Measurements from ENCODE around the gene PDE2A.
A peak's percentile ranks its signal among the peaks of the same experiment; 100 is the strongest.

PDE2A gene

DNA sequence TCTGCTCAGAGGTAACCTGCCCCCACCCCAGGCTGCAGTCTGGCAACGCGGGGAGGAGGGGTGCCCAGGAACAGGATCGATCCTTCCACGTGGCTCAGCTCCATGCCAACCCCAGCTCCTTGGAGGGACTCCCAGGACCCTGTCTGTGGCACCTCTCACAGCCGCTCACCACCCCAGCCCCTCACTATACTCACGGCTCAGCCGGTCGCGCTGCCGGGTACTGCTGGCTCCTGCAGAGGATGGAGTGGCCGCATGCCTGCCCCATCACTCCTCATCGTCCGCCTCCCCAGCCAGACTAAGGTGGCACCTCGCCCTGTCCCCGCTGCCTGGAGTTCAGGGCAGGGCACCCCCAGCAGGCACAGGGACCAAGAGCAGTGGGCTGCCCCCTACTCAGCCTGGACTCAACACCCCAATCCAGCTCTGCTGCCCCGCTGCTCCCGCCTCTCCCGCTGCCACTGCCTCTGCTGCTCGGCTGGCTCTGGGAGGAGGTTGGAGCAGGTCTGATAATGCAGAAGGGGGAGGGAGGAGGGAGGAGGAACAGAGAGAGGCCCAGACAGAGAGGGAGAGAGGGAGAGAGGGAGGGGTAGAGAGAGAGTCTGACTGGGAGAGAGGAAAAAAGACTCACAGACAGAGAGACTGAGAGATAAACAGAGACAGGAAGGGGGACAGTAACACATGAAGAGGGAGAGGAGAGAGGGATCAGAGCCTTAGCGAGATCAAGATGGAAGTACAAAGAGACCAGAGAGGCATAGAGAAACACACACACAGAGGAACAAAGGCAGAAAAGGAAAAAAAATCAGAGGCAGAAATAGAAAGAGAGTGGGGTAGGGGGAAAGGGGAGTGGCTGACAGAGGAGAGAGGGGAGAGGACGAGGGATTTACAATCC lies at the start of gene PDE2A:
TSS of gene PDE2A (minus strand) at position 480 of the 886 bp plus-strand sequence. CDS start at position 265, 215 bp downstream.
- peak; percentile 41 for DNase-seq

DNA sequence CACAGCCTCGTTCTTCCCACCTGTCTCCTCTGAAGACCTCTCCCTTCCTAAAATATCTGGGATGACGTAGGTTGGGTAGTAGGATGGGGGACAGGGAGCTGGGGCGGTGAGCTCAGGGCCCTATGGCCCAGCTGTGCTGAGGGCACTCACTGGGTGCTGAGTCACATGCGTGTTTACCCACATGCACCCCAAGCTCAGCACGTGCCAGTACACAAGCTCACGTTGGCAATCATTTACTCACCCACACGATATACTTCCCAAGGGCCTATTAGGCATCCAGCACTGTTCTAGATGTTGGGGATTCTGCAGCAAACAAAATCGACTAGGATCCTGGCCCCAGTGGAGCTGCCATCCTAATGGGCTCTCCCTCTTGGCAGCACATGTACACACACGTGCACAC lies 49.3 kb upstream of the PDE2A start:
- no peak for DNase-seq

DNA sequence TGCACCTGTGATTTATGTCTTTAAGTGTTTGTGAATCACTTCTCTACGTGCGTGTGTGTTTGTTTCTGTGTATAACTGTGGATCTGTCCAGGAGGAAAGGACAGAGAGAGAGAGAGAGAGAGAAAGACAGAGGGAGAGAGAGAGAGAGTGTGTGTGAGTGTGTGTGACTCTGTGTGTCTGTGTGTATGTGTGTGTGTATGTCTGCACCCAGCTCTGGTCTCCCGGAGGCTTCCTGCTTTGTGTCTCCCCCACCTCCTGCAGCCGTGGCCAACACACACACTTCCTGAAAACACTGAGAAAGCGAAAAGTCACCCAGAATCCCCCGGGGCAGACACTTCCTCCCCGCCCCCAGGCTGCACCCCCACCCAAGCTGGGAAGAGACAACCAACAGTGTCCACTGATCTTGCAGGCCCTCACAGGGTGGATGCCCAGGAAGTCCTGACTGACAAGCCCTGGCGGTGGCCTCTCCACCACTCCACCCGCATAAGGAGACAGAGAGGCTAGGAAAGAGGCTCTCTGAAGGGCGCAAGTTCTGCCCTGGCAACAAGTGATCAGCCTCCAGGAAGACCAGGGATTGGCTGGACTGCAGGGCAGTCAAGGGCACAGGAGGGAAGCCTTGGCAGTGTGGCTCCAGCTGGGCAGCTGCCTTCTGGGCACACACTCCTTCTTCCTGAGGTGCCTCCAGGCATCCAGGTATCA lies 48.0 kb upstream of the PDE2A start:
- DNase-seq: no peak

DNA sequence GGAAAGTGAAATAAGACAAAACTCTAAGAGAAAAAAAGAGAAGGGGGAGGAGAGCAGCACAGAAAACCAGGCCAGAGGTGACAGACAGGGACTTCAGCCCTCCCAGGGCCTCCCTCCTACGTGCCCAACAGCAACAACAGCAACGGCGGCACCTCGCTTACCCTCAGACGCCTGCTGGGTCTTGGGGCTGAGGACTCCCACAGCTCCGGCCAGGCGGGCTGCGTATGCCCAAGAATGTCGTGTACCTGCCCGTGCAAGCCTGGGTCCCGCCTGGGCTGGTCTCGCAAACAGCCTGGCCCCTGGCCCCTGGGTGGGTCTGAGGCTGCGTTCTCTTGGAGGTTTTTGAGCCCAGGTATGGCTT lies 47.4 kb upstream of the PDE2A start:
- DNase-seq: no peak

DNA sequence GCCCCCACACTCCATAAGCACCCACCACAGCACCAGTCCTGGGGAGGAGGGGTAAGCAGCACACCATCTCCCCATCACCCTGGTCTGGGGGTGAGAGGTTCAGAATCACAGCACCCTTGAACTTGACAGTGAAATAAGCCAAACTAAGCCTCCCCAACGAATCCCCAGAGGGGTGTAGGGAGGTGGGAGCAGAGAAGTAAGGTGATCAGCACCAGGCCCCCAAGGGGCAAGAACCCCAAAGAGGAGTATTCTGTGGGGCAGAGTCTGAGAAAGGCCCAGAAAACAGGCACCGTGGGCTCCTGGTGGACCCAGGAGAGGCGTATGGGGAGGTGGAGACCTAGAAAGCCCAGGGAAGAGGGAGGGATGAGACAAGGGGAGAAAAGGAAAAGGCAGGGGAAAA lies 47.1 kb upstream of the PDE2A start:
- no peak for DNase-seq

DNA sequence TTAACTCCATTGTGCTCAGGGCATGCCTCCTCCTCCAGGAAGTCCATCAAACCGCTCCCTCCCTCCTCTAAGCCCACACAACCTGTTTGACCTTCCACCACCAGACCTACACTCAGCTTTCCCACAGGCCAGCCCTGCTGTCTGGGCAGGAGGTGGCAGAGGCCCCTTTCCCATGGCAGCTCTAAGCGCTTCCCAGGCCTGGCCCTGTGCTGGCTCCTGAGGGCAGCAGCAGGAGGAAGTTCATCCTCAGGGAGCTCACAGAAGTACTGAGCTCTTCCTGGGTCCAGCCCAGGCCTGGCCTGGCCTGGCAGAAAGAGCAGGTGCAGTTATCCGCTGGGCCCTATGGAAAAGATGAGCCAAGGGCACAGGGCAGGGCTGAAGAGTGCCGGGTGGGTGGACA lies 46.6 kb upstream of the PDE2A start:
- no peak for DNase-seq

DNA sequence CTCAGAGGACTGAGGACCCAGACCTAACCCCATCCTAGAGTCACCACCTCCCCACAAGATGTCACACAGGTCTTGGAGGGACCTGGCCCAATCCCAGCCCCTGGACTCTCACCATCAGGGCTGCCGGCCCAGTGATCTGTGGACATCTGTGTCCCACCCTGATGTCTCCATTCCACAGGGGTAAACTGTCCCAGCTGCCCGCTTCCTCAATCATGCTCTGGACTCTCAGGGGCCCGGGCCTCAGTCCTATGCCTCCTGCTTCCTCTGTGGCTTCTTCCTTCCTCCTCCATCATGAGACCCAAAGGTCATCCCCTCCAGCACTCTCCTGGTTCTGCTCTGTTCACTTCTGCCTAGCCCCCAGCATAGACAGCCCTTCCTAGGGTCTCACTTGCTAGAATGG lies 45.8 kb upstream of the PDE2A start:
- no peak for DNase-seq

DNA sequence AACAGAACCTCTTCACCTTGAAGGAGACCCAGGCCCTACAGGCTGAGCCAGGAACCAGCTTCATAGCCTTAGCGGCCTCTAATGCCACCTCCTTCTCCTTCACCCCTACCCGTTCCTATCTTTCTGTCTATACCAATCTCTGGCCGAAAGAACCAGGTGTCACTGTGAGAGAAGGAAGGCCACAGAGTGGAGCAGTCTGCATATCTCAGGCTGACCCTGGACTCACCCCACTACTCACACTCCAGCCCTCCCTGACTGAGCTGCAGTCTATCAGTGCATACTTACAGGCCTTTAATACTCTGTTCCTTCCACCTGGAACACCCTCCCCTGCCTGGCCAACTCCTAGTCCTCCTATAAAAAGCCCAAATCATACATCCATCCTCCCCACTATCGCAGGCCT lies 45.3 kb upstream of the PDE2A start:
- no peak for DNase-seq

DNA sequence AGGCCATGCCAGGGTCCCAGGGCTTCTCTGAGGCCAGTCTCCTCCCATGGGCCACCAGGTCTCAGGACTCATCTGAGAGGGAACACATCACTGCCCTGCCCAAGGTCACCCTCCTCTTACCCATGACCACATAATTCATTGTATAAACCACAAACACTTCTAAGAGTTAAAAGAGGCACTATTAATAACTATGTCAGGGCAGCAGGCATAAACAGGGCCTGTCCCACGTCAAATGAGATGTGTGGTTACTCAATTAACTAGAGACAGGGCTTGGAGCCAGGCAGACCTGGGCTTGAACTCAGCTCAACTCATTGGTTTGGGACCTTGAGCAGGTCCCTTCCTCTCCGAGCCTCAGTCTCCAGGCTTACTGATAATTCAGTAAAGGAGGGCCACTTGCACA lies 44.9 kb upstream of the PDE2A start:
- no peak for DNase-seq

DNA sequence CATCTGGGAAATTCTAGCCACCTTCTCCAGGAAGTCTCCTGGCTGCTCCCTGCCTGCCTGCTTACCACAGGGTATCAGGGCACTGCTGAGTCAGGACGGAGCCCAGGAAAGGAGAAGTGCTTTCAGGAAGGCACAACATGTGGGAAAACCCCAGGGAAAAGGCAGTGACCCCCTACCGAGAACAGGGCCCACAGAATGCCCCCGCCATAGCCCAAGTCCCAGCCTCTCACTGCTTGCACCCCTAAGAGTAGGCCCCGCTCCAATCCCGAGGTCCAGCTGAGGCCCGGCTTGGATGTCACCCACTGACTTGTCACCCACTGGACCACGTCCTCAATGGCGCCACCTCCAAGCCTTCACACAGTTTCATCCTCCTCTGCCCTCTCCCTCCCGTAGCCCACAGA lies 43.9 kb upstream of the PDE2A start:
- DNase-seq: no peak

DNA sequence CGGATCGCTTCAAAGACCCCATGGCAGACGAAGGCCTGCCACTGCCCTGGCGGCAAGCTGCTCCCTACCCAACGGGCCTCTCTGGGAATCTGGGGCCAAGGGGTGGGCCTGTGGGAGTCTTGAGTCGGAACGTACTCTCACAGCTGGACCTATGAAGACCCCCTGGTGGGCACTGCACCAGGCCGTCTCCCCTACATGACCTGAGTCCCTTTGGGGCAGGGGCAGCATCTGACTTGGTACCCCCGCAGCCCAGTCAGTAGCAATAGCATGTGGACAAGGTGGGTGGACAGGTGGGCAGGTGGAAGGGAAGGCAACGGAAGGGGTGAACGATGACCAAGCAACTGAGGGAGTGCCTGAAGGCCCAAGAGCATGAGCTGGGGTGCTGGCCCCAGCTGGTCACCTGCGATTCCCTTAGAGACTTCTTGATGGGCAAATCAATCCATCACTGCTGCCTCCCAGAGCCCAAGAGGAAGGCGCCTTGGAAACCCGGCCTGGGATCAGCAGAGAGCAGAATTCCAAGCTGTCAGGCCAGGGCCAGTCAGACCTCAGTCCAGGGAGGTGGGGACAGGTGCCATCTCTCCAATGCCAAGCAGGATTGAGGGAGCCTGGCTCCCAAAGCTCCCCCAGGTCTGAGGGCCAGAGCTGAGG lies 42.7 kb upstream of the PDE2A start:
- no peak for DNase-seq

DNA sequence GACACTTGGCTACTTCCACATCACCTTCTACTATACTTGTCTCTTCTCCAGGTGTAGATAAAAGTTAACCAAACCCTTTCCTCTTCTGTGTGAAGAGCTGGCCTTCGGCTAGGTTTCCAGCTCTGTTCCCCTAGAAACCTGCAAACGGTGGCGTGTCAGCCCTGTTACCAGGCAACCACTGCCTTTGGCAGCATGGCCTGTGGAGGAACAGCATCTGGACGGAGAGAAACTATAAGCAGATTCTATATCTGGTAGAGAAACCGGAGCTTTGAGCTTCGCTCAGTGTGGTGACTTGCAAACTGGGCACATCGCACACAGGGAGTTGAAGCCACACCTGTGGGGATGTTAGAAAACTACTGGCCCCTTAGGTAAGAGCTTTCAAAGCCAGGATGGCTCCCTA lies 42.1 kb upstream of the PDE2A start:
- no peak for DNase-seq

DNA sequence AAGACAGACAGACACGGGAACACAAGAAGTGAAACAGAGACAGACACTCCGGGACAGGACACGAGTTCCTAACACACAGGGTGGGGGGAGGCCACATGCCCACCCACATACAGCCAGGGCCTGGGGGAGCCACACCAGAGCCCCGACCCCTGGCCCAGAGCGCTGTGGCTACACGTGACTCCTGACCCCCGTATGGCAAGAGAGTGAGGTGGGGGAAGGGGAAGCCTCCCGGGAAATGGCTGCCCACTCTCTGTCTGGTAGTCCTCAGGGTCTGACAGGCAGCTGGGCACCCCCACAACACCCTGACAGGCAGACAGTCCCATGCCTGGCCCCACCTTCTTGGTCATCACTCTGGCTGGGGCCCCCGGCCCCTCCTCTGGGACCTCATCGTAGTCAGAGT lies 38.6 kb upstream of the PDE2A start:
- no peak for DNase-seq

DNA sequence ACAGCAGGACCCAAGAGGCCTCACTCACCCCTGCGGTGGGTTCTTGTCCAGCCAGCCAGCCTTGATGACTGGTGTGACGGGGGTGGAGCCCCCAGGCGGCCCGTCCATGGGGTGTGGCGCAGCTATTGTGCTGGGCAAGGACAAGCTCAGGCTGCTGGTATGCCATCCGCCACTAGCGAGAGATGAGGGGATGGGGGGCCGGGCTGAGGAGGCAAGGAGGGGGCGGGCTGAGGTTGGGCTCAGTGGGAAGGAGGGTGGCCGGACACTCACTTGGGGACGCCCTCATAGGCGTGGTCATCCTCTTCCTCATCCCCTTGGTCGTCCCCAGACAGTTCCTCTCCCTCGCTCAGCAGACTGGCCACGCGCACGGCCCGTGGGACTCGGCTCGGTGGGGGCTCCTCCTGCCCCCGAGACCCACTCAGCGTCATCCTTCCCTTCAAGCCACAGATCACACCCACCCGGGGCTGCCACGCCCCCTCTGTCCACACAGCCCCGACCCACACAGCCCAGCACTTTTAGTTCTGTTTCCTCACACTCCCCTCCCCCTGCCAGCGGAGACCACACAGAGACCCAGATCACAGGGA lies 38.0 kb upstream of the PDE2A start:
- no peak for DNase-seq

DNA sequence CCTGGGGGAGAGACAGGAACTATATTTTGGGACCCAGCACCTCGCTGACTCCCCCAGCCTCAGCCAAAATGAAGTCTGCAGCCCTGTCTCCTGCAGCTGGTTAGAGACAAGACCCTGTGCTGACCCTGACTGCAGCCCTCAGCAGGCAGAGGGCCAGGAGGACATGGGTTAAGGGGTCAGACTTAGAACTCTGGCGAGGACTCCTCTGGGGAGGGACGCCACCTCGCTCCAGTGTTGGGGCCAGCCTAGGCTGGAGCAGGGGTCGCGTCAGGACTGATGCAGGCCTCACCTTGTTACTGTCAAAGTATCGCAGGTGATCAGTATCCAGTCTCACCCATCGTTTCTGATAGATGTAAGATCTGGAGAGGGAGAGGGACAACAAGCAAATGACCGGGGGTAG lies 36.9 kb upstream of the PDE2A start:
- no peak for DNase-seq

DNA sequence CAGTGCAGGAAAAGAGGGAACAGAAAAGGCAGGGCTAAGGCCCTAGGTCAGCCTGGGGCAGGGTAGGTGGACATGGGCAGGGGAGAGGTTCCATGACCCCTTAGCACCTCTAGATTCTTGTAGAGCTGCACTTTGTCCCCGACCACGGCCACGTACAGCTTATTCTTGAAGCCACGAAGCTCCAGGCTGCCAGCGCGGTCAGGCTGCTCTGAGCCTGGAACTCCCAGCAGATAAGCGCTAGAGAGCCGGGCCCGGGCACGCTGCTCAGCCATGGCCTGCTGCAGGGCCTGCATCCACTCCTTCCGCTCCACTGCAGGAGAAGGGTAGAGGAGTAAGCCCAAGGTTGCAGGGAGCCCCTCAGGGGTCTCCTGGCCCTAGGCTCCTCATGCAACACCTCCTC lies 36.1 kb upstream of the PDE2A start:
- no peak for DNase-seq

DNA sequence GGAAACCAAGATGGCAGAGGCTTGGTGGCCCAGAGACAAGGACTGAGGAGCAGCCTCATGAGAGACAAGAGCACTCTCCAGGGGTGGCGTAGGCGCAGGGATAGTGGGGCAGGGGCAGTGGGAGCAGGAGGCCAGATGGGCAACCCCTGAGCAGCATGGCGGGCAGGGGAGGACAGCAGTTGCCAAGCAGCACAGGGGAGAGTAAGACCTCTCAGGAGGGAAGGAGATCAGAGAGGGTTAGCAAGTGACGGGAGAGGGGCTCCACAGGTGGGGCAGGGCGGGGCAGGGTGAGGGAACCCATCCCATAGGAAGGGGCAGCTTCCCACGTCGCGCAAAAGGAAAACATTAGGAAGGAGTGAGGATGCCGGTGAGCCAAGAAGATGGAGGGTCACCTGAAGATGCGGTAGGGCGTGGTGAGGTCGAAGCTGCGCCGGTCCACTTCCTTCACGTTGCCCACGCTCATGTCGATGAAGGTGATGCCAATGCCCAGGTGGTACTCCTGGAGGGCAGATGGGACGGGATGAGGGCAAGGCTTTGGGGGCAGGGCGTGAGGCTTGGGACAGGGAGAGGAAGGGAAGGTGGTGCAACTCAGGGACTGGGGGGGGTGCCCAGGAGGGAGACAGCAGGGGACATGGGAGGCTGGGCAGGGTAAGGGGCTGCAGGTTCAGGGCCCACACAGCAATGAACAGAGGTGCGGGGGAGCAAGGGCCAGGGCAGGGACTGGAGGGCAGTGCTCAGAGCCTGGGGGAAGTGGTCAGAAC lies 35.4 kb upstream of the PDE2A start:
- no peak for DNase-seq

DNA sequence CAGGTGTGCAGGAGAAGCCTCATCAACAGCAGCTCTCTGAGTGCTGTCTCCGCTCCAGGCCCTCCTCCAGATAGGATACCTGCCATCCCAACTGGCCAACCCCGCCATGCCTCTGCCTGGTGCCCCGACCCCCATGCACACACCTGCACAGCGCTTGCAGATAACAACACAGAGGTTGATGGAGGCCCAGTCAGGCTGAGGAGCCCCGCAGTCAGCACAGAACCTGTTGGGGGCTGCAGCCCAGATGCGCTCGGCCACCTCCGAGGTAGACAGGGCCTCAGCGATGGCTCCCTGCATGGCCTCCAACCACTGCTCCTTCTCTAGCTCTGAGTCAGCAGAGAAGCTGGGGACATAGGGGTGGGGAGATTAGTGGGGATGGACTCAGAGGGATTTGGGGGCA lies 32.8 kb upstream of the PDE2A start:
- DNase-seq: no peak

DNA sequence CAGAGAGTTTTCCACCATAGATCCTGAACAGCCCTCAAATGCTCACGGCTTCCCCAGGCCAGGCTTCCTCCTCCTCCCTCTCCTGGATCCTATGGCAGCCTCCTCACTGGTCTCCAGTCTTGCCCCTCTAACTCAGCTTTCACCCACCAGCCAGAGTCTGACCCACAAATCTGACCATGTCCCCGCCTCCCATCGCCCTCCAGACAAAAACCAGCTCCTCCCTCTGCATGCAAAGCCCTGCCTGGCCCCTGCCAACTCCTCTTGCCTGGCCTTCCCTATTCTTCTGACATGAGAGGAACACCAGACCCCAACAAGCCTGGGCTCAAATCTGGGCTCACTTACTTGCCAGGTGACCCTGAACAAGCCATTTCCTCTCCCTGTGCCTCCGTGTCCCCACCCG lies 32.4 kb upstream of the PDE2A start:
- no peak for DNase-seq

DNA sequence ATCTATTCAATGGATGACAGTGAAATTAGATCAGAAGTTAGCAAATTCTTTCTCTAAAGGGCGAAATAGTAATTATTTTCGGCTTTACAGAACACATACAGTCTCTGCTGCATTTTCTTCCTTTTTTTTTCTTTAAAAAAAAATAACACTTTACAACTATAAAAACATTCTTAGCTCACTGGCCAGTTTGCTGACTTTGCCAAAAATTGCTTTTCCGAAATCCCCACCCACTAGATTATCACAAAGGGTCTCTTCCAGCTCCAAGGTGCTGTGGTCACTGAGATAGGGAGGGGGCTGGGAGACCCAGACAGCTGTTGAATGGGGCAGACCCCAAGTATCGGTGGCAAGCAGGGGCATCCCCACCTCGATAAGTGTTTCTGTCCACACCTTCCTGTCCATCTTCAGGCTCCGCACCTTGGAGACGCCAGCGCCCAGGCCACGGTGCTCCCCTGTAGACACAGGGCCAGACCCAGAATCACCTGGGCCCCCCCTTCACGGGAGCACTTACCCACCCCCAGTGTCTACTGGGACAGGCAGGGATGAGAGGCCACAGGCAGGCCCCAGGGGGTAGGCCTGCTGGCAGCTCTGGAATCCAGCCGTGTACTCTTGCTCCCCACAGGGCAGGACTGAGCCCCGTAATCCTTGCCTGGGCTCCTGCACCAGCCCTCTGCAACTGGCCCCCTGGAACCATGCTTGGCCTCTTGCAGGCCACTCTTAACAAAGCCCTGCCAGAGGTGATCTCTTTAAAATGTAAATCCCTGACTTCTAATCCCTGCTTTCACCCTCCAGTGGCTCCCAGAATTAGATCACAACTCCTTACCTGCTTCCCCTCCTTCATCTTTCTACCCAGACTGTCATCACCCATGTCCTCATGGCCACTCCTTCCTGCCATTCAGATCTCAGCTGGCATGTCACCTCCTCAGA lies 31.5 kb upstream of the PDE2A start:
- DNase-seq: no peak

DNA sequence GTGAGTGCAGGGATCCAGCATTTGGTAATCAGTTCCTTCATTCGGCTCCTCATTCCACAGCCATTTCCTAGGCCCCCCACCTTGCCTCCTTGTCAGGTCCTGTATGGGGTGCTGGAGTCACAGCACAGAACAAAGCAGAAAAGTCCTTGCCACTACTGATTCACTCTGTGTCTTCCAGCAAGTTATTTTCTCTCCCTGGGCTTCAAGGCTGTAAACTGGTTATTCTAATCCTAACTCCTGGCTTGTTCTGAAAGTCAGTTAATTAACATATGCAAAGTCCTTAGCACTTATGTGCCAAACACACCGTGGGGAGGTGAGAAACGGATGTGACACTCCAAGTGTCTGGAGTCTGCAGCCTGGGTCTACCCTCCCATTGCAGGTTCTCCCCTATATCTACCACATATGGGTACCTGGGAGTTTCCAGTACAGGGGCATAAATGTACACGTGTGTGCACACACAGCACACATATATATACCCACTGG lies 30.6 kb upstream of the PDE2A start:
- no peak for DNase-seq
